Stimulated activated CD8-positive, alpha-beta memory T cell treated with anti-CD3 and anti-CD28 coated beads, Interleukin-15, amount 100 ng/mL, for 4 hours (primary cell): Measurements from ENCODE around the gene WDR93.
"Not testable (repeated sequence)": the region's sequence is repeated elsewhere in the genome, so short reads cannot be mapped to it uniquely, and the experiment has no call there.

Source experiments
- DNase-seq, 2 donors: peaks; one replicate each; pipeline ENCODE4 v3.0.0-alpha.2; 2020; ENCODE audit warnings: low read depth in 2 of 2

The WDR93 gene

DNA sequence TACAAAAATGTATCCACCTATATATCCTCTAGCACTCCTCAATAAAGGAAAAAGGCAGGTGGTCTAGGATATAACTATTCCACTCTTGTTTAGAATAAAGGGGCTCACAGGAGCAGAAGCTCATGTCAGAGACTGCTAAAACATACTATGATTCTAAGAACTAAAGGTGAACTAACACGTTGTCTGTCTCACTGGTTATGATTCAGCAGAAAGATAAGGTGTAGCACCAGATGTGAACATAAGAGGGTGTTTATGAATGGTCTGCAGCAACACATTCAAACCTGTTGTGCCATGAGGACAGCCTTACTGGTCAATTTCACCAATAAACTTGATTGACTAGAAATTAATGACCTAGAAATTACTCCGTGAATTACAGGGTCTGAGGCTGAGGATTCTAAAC lies 4.6 kb upstream of the WDR93 start:
- DNase-seq = no peak

DNA sequence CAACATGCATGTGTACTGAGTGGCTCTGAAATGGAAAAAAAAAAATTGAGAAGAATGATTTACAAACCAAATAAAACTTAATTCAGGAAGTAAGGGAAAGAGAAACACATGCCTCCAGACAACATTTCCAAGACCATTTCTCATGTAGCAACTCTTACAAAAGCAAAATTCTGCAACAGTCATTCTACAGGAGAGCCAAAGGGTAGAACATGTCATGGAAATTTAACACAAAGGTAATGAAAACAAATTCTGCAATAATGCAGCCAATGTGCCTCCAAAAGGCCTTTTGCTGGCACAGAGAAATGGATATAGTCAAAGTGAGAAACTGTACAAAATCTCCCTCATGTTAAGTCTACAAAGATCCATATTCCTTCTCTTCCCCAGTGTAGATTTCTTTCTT lies 4.1 kb upstream of the WDR93 start:
- no peak for DNase-seq

DNA sequence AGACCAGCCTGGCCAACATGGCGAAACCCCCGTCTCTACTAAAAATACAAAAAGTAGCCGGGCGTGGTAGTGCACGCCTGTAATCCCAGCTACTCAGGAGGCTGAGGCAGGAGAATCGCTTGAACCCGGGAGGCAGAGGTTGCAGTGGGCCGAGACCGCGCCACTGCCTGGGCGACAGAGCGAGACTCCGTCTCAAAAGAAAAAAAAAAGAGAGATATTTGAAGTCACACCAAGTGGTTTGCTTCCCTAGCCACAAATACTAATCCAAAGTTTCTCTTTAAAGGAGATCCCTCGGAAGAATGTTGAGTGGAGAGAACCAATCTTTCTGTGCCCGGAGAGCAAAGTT lies 708 bp upstream of the WDR93 start:
- DNase-seq = not testable (repeated sequence)

DNA sequence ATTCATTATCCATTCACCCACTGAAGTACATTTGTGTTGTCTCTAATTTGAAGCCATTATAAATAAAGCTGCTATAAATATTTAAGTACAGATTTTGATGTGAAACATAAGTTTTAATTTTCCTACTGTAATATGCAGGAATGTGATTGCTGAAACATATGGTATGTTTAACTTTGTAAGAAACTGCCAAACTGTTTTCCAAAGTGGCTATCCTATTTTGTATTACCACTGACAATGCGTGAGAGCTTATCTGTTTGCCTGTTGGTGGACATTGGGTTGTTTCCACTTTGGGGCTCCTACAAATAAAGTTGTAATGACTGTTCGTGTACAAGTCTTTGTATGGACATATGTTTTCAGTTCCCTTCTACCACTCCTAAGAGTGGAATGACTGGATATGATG lies 2.5 kb downstream of the WDR93 start:
- no peak for DNase-seq

DNA sequence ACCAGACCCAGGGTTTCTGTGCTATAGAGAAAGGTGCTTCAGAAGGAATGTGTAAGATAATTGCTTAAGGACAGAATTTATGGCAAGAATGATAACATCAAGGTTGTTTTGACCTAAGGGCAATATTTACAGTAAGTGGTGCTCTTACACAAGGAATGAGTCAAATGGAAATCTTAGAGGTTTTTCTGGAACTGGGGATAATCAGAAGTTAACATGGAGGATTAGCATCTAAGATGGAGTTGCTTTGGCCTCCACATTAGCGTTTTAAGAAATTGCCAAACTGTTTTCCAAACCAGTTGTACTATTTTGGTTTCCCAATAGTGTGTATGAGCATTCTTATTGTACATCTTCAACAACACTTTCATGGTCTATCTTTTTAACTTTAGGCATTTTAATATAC lies 3.1 kb downstream of the WDR93 start:
- no peak for DNase-seq

DNA sequence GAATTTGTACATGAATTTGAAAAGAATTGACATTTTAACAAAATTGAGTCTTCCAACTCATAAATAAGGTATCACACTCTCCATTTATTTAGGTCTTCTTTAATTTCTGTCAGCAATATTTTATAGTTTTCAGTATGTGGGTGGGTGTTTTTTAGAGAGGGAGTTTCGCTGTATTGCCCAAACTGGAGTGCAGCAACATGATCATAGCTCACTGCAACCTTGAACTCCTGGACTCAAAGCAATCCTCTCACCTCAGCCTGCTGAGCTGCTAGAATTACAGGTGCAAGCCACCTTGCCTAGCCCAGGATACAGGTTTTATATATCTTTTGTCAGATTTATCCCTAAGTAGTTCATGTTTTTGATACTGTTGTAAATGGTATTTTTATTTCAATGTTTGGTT lies 4.6 kb downstream of the WDR93 start:
- no peak for DNase-seq

DNA sequence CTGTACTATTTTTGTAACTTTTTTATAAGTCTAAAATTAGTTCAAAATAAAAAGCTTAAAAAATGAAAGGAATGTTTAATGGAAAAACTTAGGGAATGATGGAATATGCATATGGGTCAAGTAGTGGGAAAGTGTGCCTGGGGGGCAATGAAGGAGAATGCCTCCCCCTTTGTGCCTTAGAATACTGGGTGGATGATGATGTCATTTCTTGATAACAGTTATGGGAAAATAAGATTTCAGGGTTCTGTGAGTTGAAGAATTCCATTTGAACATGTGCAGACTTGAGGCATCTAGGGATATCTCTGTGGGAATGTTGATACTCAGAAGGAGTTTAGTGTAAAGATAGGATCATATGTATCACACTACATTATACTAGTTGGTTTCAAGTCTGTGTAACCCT lies 13.8 kb downstream of the WDR93 start:
- no peak for DNase-seq

DNA sequence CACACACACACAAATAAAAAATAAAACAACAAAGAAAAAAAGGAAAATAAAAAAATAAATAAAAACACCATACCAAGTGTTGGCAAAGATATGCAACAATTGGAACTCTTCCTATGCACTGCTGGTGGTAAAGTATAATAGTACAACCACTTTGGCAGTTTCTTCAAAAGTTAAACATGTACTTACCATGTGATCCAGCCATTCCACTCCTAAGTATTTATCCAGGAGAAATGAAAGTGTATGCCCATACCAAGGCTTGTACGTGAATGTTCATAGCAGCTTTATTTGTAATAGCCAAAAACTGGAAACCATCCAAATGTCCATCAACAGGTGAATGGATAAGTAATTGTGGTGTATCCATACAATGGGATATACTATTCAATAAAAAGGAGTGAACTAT lies 17.0 kb downstream of the WDR93 start:
- DNase-seq = no peak

DNA sequence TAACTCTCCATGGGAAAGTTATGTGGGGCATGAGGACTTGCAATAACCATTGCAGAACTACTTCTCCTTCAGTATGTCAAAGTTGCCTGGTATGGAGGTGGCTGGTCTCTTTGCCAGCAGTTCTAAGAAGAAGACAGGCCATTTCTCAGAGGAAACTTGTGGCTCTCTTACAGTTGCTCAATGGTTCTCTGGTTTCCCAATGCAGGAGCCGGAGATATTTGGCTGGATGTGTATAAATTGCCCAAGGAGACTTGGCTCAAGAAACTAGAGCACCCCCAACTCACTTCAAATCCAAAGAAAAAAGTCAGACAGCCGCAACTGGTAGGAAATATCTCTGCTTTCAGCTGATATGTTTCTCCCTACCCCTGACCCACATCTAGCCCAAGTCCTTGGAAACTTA lies 24.2 kb downstream of the WDR93 start:
- no peak for DNase-seq

DNA sequence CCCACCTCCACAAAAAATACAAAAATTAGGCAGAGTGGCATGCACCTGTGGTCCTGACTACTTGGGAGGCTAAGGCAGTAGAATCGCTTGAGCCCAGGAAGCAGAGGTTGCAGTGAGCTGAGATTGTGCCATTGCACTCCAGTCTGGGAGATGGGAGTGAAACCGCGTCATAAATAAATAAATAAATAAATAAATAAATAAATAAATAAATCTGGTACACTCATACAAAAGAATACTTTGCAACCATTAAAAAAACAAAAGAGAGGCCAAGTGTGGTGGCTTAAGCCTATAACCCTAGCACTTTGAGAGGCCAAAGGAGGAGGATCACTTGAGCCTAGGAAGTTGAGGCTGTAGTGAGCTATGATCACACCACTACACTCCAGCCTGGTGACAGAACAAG lies 32.4 kb downstream of the WDR93 start:
- DNase-seq = no peak

DNA sequence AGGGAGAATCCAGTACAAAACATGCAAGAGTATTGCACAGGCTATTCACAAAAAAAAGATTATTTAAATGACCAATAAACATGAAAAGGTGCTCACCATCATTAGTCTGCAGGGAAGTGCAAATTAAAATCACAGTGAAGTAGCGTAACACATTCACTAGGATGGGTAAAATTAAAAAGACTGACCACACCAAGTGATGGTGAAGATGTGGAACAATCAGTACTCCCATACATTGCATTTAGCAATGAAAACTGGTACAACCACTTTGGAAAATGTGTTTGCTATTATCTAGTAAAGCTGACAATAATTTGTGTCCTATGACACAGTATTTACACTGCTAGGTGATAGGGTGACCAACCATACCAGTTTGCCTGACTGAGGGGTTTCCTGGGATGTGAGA lies 34.0 kb downstream of the WDR93 start:
- DNase-seq = no peak

DNA sequence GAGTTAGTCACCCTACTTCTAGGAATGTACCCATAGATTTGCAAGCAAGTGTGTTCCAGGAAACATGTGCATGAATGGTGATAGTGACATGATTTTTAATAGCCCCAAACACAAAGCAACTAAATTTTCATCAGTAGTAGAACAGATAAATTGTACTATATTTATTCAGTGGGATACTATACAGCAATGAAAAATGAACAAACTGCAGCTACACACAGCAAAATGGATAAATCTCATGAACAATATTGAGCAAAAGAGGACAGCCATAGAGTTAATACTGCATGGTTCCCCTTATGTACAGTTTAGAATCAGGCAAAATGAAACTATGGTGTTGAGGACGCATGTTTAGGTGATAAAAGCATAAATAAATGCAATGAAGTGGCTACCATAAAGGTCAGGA lies 34.5 kb downstream of the WDR93 start:
- DNase-seq = no peak

DNA sequence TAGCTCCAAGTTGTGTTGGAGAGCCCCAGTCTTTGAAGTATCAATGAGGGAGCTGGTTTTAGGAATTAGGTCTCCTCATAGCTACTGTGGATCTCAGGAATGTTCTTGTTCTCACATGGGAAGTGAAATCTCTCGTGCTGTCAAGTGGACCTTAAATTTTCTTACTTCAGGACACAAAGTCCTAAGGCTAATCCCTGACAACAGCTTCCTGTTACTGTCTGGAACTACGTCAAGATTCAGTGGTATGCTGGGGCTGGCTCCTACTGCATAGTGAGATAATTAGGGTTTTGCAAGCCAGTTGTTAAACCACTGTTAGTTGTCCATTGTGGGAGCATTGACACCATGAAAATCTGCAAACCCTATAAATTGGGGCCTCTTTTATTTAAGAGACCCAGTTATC lies 37.6 kb downstream of the WDR93 start:
- DNase-seq = no peak

DNA sequence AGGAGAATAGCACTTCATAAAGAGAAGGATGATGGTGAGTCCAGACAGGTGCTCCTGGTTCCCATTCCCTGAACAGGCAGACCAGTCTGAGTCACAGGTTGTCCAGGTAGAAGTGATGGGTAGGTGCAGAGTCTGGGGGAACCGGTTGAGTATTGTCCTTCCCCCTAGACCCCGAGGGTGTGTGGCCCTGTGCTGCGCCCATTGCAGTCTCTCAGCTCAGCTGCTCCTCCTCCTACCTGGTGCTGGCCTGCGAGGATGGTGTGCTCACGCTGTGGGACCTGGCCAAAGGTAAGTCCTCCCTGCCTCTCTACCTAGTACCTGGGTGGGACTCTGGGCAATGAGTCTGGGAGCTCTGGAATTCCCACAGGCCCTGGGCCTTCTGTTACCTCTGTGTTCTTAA lies 40.7 kb downstream of the WDR93 start:
- no peak for DNase-seq

DNA sequence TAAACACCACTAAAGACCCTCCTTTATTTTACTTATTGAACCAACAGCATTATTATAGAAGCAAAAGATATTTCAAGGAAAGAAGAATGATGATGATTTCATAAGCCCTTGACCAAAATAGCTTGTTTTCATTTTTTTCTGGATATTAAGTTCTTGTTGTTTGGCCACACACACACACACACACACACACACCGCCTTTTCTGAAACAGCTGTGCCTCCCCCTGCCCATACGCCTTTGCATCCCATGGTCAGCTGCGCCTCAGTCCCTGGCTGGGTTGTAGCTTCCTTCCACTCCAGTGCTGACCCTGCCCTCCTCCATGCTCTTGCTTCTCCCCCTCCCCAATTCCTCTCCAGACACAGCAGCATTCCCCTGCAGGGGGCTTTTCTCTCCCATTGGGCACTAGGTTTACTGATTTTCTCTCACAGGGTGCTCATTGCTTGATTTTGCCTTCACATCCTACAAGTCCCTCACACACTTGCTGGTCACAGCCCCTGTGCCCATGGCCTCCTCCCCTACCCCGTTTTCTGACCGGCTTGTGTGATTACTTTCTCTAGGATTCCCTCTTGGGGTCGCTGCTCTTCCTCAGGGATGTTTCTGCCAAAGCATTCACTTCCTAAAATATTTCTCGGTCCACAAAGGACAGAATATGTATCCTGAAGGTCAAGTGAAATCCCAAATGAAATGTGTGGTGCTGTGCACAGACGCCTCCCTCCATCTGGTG lies 42.0 kb downstream of the WDR93 start:
- DNase-seq = no peak

DNA sequence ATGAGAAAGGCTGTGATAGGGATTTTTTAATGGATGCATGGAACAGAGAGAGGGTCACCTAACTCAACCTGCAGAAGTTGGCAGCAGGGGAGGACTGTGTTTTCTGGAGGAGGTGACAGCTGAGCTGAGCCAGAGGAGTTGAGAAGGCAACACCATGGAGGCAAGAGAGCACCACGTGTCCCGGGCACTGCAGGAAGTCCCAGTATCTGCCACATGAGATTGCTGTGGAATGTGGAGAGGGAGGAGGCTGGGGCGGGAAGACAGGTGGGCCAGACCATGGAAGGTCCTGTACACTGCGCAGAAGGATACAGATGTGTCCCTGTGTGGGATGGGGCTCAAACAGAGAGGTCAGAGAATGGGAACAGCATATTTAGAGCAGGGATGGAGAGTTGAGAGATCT lies 45.2 kb downstream of the WDR93 start:
- no peak for DNase-seq

DNA sequence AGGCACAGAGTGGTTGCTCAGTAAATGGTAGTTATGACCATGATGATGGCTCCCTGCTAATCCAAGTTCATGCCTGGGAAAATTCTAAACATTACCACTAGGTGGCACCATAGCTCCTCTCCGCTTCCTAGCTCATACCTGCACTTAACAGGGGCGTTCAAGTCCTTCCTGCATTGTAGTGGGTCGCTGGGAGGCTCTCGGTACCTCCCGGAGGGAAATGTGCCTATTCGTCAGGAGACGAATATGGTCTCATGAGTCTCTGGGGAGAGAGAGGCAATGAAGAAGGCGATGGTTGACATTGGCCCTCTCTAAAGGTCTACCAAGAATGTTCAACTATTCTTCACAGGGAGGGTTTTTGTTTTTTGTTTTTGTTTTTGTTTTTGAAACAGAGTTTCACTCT lies 49.5 kb downstream of the WDR93 start:
- DNase-seq = peak in 1 of 2 donors; percentile 11

DNA sequence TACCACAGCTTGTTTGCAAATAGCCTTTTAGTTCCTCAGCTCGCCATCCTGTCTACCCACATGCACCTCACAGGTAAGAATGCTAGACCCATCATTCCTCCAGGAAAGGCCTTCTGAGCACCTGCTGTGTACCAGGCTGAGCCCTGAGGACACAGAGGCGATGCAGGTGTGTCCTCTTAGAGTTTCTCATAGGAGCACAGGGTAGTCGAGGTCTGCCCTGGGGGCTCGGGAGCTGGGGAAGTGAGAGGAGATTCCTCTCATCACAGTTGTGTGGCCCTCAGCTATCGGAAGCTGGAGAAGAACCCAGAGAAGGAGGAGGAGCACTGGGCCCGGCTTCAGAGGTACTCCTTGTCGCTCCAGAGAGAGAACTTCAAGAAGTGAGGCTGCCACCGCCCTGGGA lies 52.4 kb downstream of the WDR93 start:
- no peak for DNase-seq

DNA sequence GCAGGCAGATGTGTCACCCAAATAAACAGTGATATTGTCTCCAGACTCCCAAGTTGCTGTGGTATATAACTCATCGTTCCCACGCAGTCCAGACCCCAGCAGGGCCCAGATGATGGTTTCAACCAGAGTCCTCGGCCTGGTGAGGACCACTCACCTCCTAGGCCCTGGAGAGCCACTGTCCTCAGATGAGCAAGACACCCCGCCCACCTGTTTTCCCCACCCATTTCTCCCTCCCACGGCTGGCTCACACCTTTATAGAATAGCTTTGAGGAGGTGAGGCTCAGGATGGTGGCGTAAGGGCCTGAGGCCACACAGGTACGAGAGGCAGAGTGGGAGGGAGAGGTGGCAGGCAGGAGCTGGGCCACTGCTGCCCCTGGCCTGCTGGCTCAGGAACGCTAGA lies 53.0 kb downstream of the WDR93 start:
- DNase-seq = no peak

DNA sequence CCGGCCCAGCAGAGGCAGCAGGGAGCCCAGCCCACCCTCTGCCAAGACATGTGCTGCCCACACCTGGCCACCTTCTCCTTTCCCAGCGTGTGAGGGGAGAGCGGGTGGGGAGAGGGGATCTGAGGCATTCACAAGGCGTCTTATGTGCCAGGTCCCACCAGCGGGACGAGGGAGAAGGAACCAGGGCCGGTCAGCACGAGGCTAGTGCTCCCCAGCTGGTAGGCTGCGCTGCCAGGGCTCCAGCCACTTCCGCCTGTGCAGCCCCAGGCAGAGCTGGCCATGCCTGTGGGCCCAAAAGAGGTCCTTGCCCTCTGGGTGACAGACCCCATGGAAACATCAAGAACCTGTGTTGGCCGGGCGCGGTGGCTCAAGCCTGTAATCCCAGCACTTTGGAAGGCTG lies 54.5 kb downstream of the WDR93 start:
- DNase-seq = no peak

DNA sequence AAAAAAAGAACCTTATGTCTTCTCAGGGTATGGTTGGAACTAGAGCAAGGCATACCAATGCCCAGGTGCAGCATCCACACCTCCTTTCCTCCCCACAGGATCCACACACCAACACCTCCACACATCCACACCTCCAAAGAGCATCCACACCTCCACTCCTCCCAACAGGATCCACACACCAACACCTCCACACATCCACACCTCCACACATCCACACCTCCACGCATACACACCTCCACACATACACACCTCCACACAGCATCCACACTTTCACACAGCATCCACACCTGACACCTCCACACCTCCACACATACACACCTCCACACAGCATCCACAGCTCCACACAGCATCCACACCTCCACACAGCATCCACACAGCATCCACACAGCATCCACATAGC lies 55.2 kb downstream of the WDR93 start:
- no peak for DNase-seq

DNA sequence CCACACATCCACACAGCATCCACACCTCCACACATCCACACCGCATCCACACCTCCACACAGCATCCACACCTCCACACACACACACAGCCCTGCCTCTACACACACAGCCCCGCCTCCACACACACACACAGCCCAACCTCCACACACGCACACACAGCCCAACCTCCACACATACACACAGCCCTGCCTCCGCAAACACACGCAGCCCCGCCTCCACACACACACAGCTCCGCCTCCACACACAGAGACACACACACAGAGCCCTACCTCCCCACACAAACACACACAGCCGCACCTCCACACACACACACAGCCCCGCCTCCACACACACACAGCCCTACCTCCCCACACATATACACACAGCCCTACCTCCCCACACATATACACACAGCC lies 55.8 kb downstream of the WDR93 start:
- DNase-seq = no peak

DNA sequence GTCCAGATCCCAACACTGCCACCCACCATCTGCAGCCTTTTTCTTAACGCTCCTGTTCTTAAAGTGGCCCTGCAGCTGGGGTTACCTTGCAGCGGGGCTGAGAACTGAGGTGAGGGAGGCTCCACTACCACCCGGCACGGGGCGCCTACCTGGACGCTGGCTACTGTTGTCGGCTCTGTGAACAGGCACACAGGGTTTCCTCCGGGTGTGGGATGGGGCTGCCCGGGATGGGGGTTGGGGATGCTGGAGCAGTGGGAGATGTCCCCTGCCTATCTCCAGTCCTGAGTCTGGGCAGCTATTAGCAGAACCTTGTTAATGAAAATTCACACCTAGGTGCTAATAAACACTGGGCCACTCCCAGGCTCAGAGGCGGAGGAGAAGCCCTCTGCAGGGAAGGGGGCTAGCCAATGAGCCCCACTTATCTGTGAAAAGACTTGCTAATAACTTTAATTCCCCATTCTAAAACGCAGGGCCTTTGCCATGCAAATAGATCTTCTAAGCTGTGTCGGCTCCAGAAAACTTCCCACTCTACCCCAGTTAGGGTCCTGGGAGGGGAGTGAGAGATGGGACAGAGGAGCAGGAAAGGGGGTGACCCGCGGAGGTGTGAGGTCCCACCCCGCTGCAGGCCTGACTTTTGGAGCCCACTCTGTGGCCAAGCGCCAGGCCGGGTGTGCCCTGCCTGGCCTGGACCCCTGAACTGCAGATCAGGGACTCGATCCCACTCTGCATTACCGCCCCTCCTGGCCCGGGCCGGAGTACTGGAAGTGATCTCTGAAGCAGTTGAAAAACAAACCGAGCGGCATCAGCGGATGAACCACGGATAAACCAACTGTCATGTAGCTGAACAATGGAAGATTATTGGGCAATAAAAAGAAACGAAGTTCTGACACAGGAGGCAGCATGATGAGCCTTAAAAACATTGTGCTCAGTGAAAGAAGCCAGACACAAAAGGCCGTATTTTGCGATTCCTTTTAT lies 57.4 kb downstream of the WDR93 start:
- no peak for DNase-seq
